GM19455 (cell line): ENCODE data around the gene CCDC63.

Experiments used
- ATAC-seq: cut with Tn5 transposase; IDR thresholded peaks from one replicate; pipeline ENCODE4 v1.9.1; 2021; ENCODE audit not compliant: unreplicated experiment

CCDC63 gene

DNA sequence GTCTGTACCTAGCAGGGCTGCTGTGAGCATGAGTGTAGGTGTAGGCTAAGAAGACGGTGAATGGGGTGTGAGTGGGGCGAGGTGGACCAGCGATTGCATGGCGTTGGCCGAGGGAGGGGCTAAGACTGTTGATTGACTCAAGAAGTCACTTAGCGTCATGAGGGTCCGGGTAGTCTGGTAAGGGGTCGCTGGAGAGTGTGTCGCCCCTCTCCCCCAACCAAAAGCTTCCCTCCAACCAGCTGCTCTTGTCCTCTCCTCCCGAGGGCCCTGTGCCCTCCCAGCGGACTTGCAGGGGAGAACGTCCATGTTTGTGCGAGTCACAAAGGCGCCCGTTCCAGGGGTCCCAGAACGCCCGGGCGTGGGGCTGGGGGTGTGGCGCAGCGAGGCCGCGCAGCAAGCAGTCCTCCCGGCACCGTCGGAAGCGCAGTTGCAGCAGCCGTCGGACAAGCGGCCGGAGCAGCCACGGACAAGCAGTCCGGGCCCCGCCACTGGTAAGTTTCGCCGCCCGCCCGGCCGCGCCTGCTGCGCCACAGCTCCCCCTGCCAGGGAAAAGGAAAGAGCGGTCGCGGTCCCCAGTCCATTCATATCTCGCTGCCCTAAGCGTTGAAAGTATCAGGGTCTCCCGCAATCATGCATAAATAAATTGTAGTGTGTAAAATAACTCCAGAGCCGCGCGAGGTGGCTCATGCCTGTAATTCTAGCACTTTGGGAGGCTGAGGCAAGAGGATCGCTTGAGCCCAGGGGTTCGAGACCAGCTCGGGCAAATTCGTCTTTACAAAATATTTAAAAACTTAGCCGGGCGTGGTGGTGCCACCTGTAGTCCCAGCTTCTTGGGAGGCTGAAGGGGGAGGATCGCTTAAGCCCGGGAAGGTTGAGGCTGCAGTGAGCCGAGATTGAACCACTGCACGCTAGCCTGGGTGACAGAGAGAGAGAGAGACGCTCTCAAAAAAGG, at the start of gene CCDC63:
Gene CCDC63, plus strand, starts transcription at position 373 of the 952 bp plus-strand sequence. CDS start 5,968 bp downstream, outside the sequence.
- ATAC-seq, result no peak

DNA sequence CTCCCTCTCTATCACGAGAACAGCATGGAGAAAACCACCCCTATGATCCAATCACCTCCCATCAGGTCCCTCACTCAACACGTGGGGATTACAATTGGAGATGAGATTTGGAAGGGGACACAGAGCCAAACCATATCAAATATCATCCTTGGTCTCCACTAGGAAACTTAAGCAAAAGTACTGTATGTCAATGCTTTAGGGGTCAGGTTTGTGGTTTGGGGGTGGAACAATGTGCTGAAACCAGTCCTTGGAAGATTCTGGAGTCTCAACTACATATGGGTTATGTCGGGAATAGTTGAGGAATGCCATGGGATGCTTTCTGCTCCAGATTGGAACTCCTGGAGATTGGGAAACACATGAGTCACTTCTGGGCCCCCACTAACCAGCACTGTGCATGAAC, 48.3 kb upstream of the CCDC63 start:
- ATAC-seq, result no peak

DNA sequence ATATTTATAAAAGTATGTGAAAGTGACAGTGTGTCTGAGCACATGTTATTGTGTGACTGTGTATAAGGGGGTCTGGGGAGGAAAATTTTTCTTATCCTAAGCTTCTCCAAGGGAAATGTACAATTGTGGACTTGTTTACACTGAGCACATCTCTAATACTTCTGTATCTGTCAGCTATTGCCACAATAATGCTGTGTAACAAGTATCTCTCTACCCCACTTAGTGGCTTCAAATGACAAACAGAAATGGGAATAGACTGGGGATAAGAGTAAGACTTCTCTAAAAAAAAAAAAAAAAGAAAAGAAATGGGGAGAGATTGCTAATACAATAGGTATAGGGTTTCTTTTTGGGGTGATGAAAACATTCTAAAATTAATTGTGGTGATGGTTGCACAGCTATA, 44.3 kb upstream of the CCDC63 start:
- ATAC-seq, result no peak

DNA sequence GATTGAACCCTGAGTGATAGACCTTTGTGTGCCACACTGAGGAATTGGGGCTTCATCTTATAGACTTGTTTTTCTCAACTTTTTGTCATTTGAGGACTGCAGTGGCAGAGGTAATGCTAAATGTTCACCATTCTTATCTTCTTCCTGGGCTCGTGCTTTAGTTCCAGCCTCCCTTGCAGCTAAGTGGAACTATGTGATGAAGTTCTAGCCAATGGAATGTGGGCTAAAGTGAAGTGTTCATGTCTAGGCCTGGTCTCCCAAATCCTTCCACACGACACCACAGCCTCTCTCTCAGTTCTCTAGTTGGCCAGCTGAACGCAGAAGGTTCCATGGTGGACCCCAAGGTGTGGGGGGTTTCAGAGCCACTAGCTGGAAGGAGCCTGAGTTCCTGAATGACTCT, 42.4 kb upstream of the CCDC63 start:
- ATAC-seq, result no peak

DNA sequence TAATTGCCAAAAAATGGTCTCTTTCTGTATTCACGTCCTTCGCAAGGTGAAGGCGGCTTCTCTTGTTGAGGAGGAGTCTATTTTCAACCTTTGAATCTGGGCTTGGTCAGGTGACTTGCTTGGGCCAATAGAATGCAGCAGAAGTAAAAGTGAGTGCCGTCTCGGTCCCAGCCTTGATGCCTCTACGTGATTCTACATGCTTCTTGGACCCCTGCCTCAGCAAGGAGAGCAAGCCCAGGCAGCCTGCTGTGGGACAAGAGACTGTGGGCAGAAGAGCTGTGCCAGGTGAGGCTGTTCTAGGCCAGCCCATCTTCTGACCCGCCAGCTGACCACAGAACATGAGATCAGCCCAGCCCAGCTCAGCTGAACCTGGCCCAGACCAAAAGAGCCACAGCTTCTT, 39.1 kb upstream of the CCDC63 start:
- ATAC-seq, result no peak

DNA sequence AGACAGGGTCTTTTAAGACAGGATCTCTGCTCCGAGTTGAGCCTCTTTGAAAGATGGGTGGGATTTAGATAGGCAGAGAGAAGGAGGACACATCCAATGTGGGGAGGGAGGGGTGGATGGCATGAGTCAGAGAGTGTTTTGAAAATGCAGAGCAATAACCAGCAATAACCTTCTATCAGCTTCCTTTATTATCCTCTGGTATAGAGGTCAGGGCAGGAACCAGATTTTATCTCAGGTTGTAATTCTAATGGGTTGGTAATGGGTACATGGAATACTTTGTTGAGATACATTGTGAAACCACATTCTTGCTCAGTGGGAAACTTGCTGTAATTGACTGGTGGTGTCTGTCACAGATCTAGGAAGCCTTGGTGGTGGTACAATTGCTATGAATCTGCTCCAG, 37.6 kb upstream of the CCDC63 start:
- no peak for ATAC-seq

DNA sequence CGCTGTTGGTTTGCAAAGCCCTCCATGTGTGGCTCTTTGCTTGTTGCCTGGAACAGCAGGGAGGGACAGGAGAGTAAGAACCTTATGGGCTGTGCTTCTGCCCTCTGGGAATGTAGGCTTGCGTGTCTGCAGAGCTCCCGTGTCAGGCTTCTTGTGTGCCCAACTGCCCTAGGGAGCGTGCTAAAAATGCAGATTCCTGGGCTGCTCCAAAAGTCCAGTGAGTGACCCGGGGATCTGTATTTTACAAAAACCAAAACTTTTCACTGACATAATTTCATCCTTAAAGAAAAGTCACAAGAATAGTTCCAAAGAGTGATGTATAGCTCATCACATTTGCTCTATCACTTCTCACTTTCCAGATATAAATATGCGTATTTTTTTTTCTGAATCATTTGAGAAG, 34.8 kb upstream of the CCDC63 start:
- no peak for ATAC-seq

DNA sequence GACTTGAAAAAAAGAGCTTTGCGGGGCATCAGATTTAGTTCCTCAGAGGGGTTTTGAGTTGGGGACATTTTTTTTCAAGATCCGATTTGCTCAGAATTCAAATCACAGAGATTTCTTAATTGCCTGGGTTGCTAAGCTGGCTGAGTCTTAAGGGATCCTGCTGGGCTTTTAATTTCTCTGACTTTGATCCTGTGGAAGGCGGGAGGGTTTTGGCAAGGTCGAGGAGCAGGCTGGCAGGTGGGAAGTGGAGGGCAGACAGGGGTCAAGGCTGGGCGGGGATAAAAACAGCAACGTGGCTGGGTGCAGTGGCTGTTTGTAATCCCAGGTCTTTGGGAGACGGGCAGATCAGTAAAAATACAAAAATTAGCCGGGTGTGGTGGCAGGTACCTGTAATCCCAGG, 33.5 kb upstream of the CCDC63 start:
- no peak for ATAC-seq

DNA sequence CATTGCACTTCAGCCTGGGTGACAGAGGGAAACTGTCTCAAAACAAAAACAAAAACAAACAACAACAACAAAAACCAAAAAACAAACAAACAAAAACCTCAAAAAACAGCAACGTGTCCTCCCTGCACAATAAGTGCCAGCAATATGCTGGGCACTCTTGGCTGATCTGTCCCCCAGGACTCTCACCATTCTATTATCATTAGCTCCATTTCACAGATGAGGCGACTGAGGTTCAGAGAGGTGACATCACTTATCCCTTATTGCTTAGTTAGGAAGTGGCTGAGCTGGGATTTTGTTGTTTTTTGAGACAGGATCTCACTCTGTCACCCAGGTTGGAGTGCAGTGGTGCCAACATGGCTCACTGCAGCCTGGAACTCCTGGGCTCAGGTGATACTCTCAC, 33.0 kb upstream of the CCDC63 start:
- ATAC-seq, result no peak

DNA sequence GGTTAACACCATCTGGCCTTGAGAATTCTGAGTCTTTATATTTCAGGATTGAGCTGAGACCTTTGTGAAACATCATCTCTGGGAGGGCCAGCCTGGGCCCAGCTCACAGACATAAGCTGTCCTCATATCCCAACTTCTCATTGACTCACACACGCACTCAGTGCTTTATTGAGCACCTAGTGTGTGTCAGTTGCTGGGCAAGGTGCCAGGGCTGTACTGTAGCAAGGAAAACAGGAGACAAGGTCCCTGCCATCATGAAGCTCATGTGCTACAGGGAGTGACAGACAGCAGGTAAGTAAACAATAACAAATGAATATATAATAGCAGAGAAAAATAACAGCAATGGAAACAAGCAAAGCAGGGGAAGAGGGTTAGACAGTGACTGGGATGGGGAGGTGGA, 30.5 kb upstream of the CCDC63 start:
- no peak for ATAC-seq

DNA sequence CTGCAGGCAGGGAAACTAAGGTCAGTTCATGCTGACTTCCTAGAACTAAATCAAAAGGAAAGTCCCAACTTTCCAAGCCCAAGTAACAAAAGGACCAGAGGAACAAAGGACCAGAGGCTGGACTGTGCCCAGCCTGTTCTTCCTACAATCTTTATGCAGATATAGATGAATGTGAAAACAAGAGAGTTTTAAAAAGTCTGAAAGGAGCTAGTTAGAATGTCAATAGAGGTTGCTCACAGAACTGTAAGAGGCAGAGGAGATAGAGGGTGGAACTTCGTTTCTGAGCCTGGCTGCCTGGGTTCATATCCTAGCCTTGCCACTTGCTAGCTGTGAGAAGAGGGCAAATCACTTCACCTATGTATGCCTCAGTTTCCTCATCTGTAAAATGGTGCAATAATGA, 30.0 kb upstream of the CCDC63 start:
- no peak for ATAC-seq

DNA sequence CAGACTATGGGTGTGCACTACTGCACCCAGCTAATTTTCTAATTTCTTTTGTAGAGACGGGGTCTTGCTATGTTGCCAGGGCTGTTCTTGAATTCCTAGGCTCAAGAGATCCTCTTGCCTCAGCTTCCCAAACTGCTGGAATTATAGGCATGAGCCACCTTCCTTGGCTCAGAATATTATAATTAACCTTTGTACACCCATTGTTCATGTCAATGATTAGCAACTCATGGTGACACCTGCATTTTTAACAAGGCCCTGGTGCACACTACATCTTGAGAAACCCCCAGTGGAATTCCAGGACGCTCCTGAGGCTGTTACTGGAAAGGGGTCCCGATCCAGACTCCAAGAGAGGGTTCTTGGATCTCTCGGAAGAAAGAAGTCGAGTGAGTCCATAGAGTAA, 28.3 kb upstream of the CCDC63 start:
- no peak for ATAC-seq

DNA sequence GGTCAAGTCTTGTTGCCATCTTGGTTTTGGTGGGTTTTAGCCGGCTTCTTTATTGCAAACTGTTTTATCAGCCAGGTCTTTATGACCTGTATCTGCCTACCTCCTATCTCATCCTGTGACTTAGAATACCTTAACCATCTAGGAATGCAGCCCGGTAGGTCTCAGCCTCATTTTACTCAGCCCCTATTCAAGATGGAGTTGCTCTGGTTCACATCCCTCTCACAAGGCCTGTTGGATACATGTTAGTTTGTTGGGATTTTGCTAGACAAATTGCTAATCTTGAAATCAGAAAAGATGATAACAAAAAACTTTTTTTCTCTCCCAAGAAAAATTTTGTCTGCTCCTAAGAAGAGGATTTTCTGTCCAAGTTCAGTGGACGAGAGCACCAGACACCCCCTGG, 27.6 kb upstream of the CCDC63 start:
- no peak for ATAC-seq

DNA sequence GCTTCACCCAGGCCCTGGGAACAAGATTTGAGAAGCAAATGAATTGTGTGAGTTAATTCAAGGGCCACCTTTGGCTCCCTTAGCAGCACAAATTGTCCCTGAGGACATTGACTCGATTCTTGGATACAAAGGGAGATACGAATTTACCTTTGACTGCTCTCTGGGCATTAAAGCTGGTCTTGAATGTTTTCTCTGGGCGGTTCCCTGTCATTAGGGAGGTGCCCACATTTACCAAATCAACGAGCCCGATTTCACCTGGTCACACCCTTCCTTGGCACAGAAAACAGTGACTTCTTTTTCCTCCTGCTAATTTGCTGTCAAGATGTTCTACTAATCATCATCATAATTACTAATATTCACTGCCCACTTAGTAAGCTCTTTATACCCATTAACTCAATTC, 27.1 kb upstream of the CCDC63 start:
- ATAC-seq, result no peak

DNA sequence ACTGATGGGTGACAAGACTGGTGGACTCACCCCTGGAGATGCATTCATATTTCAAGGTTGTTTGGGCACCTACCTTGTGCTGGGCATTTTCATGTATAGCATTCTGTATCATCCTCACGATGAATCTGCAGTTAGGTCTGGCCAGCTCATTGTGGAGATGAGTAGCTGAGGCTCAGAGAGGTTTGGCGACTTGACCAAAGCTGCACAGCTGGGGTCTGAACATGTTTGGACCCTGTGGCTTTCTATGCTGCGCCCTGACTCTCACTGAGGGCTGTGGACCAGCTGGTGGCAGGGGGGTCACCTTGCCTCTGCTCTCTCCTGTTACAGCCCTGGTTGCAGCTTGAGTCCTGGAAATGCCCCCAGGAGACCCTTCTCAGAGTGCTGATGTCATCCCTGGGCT, 24.9 kb upstream of the CCDC63 start:
- ATAC-seq, result no peak

DNA sequence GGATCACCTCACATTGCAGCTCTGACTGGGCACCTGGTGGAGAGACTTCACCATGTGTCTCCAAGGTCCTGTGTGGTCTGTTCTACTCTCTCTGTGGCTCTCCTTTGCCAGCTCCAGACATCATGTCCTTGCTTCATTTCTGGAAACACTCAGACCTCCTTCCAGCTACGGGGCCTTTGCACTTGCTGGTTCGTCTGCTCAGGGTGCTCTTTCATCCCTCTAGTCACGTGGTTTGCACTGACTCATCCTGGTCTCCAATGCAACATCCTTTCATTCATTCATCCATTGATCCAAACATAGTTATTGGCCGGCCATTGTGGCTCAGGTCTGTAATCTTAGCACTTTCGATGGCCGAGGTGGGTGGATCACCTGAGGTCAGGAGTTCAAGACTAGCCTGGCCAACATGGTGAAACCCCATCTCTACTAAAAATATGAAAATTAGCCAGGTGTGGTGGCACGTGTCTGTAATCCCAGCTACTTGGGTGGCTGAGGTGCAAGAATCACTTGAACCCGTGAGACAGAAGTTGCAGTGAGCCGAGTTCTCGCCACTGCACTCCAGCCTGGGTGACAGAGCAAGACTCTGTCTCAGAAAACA, 23.9 kb upstream of the CCDC63 start:
- ATAC-seq, result no peak

DNA sequence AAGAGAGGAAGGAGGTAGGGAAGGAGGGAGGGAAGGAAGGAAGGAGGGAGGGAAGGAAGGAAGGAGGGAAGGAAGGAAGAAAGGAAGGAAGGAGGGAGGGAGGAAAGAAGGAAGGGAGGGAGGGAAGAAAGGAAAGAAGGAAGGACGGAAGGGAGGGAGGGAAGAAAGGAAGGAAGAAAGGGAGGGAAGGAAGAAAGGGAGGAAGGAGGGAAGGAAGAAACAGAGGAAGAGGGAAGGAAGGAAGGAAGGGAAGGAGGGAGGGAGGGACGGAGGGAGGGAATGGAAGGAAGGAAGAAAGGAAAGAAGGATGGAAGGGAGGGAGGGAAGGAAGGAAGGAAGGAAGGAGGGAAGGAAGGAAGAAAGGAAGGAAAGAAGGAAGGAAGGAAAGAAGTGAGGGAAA, 22.4 kb upstream of the CCDC63 start:
- ATAC-seq, result no peak

DNA sequence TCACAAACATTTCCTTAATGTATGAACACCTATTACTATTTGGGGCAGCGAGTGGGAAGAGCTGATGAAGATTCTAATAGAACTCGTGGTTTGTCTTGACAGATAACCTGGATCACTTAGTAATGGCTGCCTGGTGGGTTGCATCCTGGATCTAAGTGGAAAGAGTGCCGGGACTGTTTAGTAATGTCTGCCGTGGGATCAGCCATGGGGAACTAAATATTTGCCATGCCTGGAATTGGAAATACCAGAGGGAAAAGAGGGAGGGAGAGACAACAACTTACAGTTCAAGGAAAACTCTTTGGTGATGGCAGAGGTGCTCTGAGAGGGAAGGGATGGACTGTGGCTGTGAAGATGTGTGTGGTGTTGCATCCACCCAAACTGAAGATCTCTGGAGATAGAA, 21.3 kb upstream of the CCDC63 start:
- ATAC-seq, result no peak

DNA sequence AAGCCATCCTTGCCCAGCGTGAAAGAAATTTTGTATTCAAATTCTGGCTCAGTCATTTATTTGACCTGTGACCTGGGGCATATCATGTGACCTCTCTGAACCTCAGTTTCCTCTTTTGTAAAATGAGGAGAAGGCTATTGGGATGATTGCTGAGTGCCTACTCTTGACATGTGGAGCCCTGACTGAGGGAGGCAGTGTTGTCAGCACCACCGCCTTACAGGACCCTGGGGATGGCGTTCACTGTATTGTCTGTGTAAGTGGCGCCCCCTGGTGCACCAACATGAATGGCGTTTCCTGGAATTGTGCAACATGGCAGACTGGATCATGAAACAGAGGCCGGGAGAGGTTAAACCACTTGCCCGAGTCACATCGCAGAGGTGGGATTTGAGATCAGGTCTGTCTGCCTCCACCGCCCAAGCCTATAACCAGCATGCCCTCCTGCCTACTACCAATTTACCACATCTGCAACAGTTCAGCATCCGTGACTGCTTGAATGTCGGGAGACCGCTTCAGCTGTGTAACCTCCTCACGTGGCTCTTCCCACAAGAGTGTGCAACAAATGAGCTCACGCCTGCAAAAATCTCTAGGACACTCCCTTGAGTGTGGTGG, 20.1 kb upstream of the CCDC63 start:
- no peak for ATAC-seq

DNA sequence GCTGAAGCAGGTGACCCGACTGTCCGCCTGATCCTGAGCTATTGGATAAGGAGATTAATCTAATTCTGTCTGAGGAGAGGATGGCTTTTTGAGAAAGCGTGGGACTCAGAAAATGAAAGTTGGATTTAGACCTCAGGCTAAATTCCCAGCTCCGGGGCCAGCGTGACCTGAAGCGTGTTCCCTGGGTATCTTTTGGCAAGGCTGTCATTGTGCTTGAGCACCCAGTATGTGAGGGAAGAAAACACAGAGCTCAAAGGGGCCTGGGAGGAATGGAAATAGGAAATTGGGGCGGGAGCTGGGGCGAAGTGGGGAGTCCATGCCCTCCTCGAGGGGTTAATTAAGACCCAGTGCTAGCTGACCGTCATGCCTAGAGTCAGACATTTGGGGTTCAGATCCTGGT, 17.5 kb upstream of the CCDC63 start:
- ATAC-seq, result no peak

DNA sequence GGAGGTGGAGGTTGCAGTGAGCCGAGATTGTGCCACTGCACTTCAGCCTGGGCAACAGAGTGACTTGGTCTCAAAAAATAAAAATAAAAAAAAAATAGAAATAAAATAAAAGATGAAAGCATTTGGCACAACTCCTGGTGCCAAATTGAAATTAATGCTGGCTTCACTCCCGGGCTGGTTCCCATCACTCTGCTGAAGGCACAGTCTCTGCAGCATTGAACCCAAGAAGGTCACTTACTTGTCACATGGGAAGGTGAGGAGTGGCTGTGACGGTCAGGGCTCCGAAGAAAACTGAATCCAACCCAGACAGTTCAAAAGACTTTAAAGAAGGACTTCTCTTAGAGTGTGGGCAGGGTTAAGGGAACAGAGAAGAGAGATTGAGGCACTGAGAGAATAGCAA, 10.5 kb upstream of the CCDC63 start:
- no peak for ATAC-seq

DNA sequence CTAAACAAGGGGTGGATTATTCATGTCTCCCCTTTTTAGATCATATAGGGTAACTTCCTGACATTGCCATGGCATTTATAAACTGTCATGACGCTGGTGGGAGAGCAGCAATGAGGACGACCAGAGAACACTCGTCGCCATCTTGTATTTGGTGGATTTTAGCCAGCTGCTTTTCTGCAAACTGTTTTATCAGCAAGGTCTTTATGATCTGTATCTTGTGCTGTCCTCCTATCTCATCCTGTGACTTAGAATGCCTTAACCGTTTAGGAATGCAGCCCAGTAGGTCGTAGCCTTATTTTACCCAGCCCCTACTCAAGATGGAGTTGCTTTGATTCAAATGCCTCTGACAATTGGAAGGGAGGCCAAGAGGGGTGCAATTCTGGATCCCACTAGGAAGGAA, 5.8 kb upstream of the CCDC63 start:
- no peak for ATAC-seq
